K562 (cell line): ENCODE measurements around the gene SFSWAP. TPM values are rescaled to one million over a fixed set of nuclear protein-coding genes. Genes with fewer than 3 reads are reported as not detected.

Experiments used
- ATAC-seq: fragments of 200-7000 bp; cut with Tn5 transposase; 3 replicates; pipeline ENCODE4 v1.9.1; 2020; ENCODE audit warnings: moderate library complexity
- BruUV-seq: library from RNA; stranded (reverse); fragments of 400-500 nt; replicated peaks from 2 replicates; lab custom pipeline; 2021; lab: Mats Ljungman, UMichigan
- CTCF ChIA-PET: fragments of 300-600 bp; formaldehyde crosslinking; extraction: SDS; loops from one replicate; lab custom pipeline; 2021; ENCODE audit warnings: low intra/inter-chr PET ratio; lab: Yijun Ruan, JAX
- POLR2A ChIA-PET: fragments of 300-600, 350-650 bp; sonication (Branson Sonifier 250); formaldehyde crosslinking; extraction: SDS; loops from one replicate; lab custom pipeline; 2021; ENCODE audit warnings: antibody characterized with exemption, inconsistent platforms; lab: Yijun Ruan, JAX
- DNase-seq, 4 experiments: peaks; one replicate each; pipeline versions ENCODE4 v3.0.0 to v3.0.0-alpha.2; 2011 to 2018; ENCODE audit warnings: low spot score in 3 of 4, mixed read lengths in 3 of 4; ENCODE audit errors: extremely low read depth in 1 of 4
- FAIRE-seq: peaks from 2 replicates; lab custom pipeline; 2011; peaks lifted over from hg19 to GRCh38; lab: Jason Lieb, UNC
- H2AFZ ChIP-seq: 2 replicates; pipeline ENCODE4 v1.6.0; 2011; ENCODE audit warnings: low read depth, low read length, control low read depth, inconsistent platforms
- H3K27ac ChIP-seq: fragments of 200-600 bp; 3 replicates; pipeline ENCODE4 v1.8.0; 2011; ENCODE audit warnings: low read depth, mild to moderate bottlenecking, control low read depth, inconsistent platforms, low read length, moderate library complexity, mixed read lengths; ENCODE audit errors: extremely low read depth
- H3K27me3 ChIP-seq, 2 experiments: fragments of 300-600 bp in 1 of 2; 2 replicates in 1 of 2; 3 replicates in 1 of 2; pipeline versions ENCODE4 v1.6.0 to v1.8.0; 2011; ENCODE audit warnings: inconsistent platforms in 2 of 2, low read length in 2 of 2, mild to moderate bottlenecking in 1 of 2, mixed read lengths in 1 of 2, moderate library complexity in 1 of 2; ENCODE audit not compliant: control insufficient read depth in 2 of 2, insufficient read depth in 2 of 2
- H3K36me3 ChIP-seq: fragments of 300-600 bp; 3 replicates; pipeline ENCODE4 v1.8.0; 2011; ENCODE audit warnings: mild to moderate bottlenecking, low read length, inconsistent platforms; ENCODE audit not compliant: control insufficient read depth, insufficient read depth
- H3K4me1 ChIP-seq, 2 experiments: fragments of 200-600 bp in 1 of 2; replicated peaks in 1 of 2; 2 replicates in 1 of 2; 3 replicates in 1 of 2; pipeline versions ENCODE4 v1.5.1 to v1.8.0; 2011; ENCODE audit warnings: inconsistent platforms in 2 of 2, low read length in 2 of 2, mild to moderate bottlenecking in 1 of 2, mixed read lengths in 1 of 2, moderate library complexity in 1 of 2; ENCODE audit not compliant: control insufficient read depth in 2 of 2, insufficient read depth in 2 of 2
- H3K4me2 ChIP-seq: 2 replicates; pipeline ENCODE4 v1.6.1; 2011; ENCODE audit warnings: low read length, control low read depth, inconsistent platforms, mixed read lengths; ENCODE audit not compliant: insufficient read depth
- H3K4me3 ChIP-seq: fragments of 200-600 bp; sonication (generic), shearing (Covaris generic); 2 replicates; pipeline ENCODE4 v1.5.1; 2016; ENCODE audit warnings: control low read depth, inconsistent platforms
- H3K79me2 ChIP-seq: fragments of 200-600 bp; 3 replicates; pipeline ENCODE4 v1.8.0; 2011; ENCODE audit warnings: low read length, inconsistent platforms; ENCODE audit not compliant: control insufficient read depth, insufficient read depth
- H3K9ac ChIP-seq, 2 experiments: 2 replicates each; pipeline versions ENCODE4 v1.6.0 to v1.6.1; 2011; ENCODE audit warnings: low read depth in 2 of 2, low read length in 2 of 2, control low read depth in 1 of 2, inconsistent platforms in 1 of 2, mild to moderate bottlenecking in 1 of 2, mixed read lengths in 1 of 2; ENCODE audit not compliant: insufficient read depth in 1 of 2
- H3K9me1 ChIP-seq: one replicate; pipeline ENCODE4 v1.6.0; 2011; ENCODE audit warnings: inconsistent platforms, mild to moderate bottlenecking, low read length, moderate library complexity; ENCODE audit not compliant: control insufficient read depth, insufficient read depth
- H3K9me3 ChIP-seq: replicated peaks from 2 replicates; pipeline ENCODE4 v1.5.1; 2011; ENCODE audit warnings: low read depth, low read length, inconsistent platforms; ENCODE audit not compliant: control insufficient read depth, insufficient read depth
- H4K20me1 ChIP-seq: replicated peaks from 2 replicates; pipeline ENCODE4 v1.6.1; 2011; ENCODE audit warnings: low read length, inconsistent platforms, mixed read lengths; ENCODE audit not compliant: control insufficient read depth, insufficient read depth
- ATF1 ChIP-seq, 2 experiments: fragments of 450-650 bp in 1 of 2; IDR thresholded peaks; 2 replicates each; pipeline ENCODE4 v1.6.1; 2016; ENCODE audit warnings: missing compliant biosample characterization in 1 of 2, missing genetic modification characterization in 1 of 2
- CAMTA2 ChIP-seq: fragments of 250-450 bp; sonication (Bioruptor Pico); conservative IDR thresholded peaks from 2 replicates; pipeline ENCODE4 v1.5.1; 2022
- GTF2A2 ChIP-seq: IDR thresholded peaks from 2 replicates; pipeline ENCODE4 v1.6.1; 2016; ENCODE audit warnings: mild to moderate bottlenecking, missing genetic modification characterization, missing compliant biosample characterization
- MGA ChIP-seq: fragments of 450-650 bp; IDR thresholded peaks from 2 replicates; pipeline ENCODE4 v1.6.1; 2016; ENCODE audit warnings: mild to moderate bottlenecking, moderate library complexity
- SNRNP70 ChIP-seq: fragments of 200-400 bp; formaldehyde crosslinking; optimal IDR thresholded peaks from 2 replicates; pipeline ENCODE3; 2017; ENCODE audit warnings: low read depth, low read length
- TEAD1 ChIP-seq, 2 experiments: fragments of 450-650 bp in 1 of 2; sonication (generic) in 1 of 2; formaldehyde crosslinking; IDR thresholded peaks; 2 replicates each; pipeline versions ENCODE4 v1.4.0 to v1.8.0; 2020 to 2022; ENCODE audit warnings: mild to moderate bottlenecking in 2 of 2, missing genetic modification reagents in 1 of 2
- TOE1 ChIP-seq, 2 experiments: fragments of 450-650 bp in 1 of 2; sonication (generic) in 1 of 2; formaldehyde crosslinking in 1 of 2; IDR thresholded peaks; 2 replicates each; pipeline versions ENCODE4 v1.7.1 to v1.8.0; 2016 to 2022; ENCODE audit warnings: borderline replicate concordance in 2 of 2, mild to moderate bottlenecking in 2 of 2, antibody characterized with exemption in 1 of 2, inconsistent platforms in 1 of 2, low read depth in 1 of 2, missing genetic modification reagents in 1 of 2, moderate library complexity in 1 of 2
- ZFP30 ChIP-seq: fragments of 250-450 bp; sonication (Bioruptor Pico); IDR thresholded peaks from 2 replicates; pipeline ENCODE4 v1.8.0; 2022; ENCODE audit warnings: moderate library complexity, mild to moderate bottlenecking, inconsistent platforms, borderline replicate concordance
- ZNF134 ChIP-seq: fragments of 250-450 bp; sonication (Bioruptor Pico); conservative IDR thresholded peaks from 2 replicates; pipeline ENCODE4 v1.4.0; 2020
- ZNF184 ChIP-seq: sonication (generic); formaldehyde crosslinking; IDR thresholded peaks from 2 replicates; pipeline ENCODE4 v1.5.0; 2020; ENCODE audit warnings: missing genetic modification reagents
- WGBS: fragments of 100-300 bp; shearing (Covaris generic); methylation state at CpG from one replicate; pipeline ENCODE4 v1.1.6; 2016; ENCODE audit warnings: low coverage, mixed read lengths; ENCODE audit not compliant: insufficient coverage; ENCODE audit errors: missing lambda C conversion rate; 5-methylcytosine and 5-hydroxymethylcytosine counted together
- in situ Hi-C: fragments of 300-500 bp; cut with MboI; formaldehyde crosslinking; loops from 4 replicates; pipeline ENCODE4 v1.15.0; 2018; ENCODE audit warnings: inconsistent platforms, mixed read lengths
- intact Hi-C: fragments of 100-400 bp; cut with micrococcal nuclease; formaldehyde crosslinking; loops from 2 replicates; pipeline ENCODE4 v1.14.2; 2022
- polyA plus RNA-seq, 8 experiments: library from polyadenylated mRNA; depleted of rRNA in 4 of 8; stranded (reverse) in 5 of 8; unstranded in 3 of 8; fragments of >200 nt; fragmentation: Nextera tagmentation in 2 of 8; fragmentation: Illumina TruSeq in 1 of 8; extraction: Ambion mirVana in 2 of 8; extraction: Trizol in 1 of 8; gene quantifications; 2 replicates each; pipeline versions ENCODE4 v1.2.1 to v1.2.3, GENCODE V29; 2011 to 2014; ENCODE audit warnings: inconsistent platforms in 1 of 8, missing spikeins in 1 of 8
- total RNA-seq, 7 experiments: library from RNA; depleted of rRNA in 6 of 7; stranded (reverse); fragments of >200 nt in 6 of 7; fragmentation: Illumina TruSeq in 2 of 7; extraction: Trizol in 2 of 7; gene quantifications; 2 replicates each; pipeline versions ENCODE4 v1.2.1 to v1.2.3, GENCODE V29; 2011 to 2021; ENCODE audit warnings: low replicate concordance in 1 of 7

SFSWAP gene
- total and polyA plus RNA-seq, 9 of the 15 experiments (the other 6 are each of a cell fraction or from before 2014, with no cell fraction given), result 2.4 to 60.4 (median 32.6) TPM

GRCh38 chr12:131724534-131724933 is 13.6 kb downstream of the SFSWAP start:
- POLR2A ChIA-PET, result interaction anchor here (0.7 to 1.8 kb wide), 3 partner anchors 8 to 35 kb away, joined by 3 to 10 read pairs (median 5); no protein-coding TSS in a partner anchor
- Histone ChIP-seq H4K20me1 (peaks cover 4% of the 10 kb centered on the region; the same call in 1 of the 2 replicates), H3K4me3 (no peak overlapping the region), H3K9me3 (no peaks in the 10 kb centered on the region), H3K4me2 (no peak overlapping the region), H3K27ac (no peak overlapping the region), H3K9me1 (no peaks in the 10 kb centered on the region), H2AFZ (no peak overlapping the region), H3K27me3 (no peaks in the 10 kb centered on the region), H3K36me3 (peaks cover 98% of the 10 kb centered on the region), H3K79me2 (peaks cover 34% of the 10 kb centered on the region; the same call in 2 of the 3 replicates), H3K4me1 (no peaks in the 10 kb centered on the region), H3K9ac (no peak overlapping the region)
- no TSS peak for BruUV-seq
- DNase-seq, result no peak
- FAIRE-seq, result no peak
- 95% methylated on average over 2 of the region's 2 CpGs for WGBS
- CTCF ChIA-PET, result no interaction called here
- in situ Hi-C loops, result no loop called here
- no peak for ATAC-seq
- intact Hi-C loops, result no loop called here
- TF ChIP-seq TEAD1 (CRISPR knock-in tag; IDR thresholded peaks at IDR 0.05) (no peak), CAMTA2 (no peak), ZFP30 (no peak), TOE1 (IDR thresholded peaks at IDR 0.05; ENCODE audit: borderline replicate concordance) (no peak), TOE1 (CRISPR knock-in tag; IDR thresholded peaks at IDR 0.05; ENCODE audit: borderline replicate concordance, low read depth) (no peak), GTF2A2 (no peak), SNRNP70 (no peak), MGA (no peak), ATF1 (CRISPR knock-in tag; IDR thresholded peaks at IDR 0.05) (no peak), ATF1 (tag; IDR thresholded peaks at IDR 0.05) (no peak), ZNF134 (no peak), ZNF184 (CRISPR knock-in tag) (no peak)
